Prostate gland (tissue), 2 donors: Measurements from ENCODE around the gene TCERG1L.

Source experiments
- CTCF ChIP-seq, 4 experiments: fragments of 200-600 bp in 2 of 4; fragments of 450-650 bp in 2 of 4; sonication (generic) in 2 of 4; IDR thresholded peaks; 1 replicate in 3 of 4; 2 replicates in 1 of 4; pipeline ENCODE4 v1.5.1; 2016 to 2019; ENCODE audit warnings: antibody characterized with exemption in 4 of 4, mild to moderate bottlenecking in 2 of 4, moderate library complexity in 2 of 4
- POLR2A ChIP-seq: fragments of 450-650 bp; IDR thresholded peaks from one replicate; pipeline ENCODE4 v1.6.1; 2016; ENCODE audit warnings: antibody characterized with exemption, mild to moderate bottlenecking
- POLR2AphosphoS5 ChIP-seq: sonication (generic); formaldehyde crosslinking; IDR thresholded peaks from one replicate; pipeline ENCODE4 v1.6.1; 2017; ENCODE audit warnings: antibody characterized with exemption

DNA sequence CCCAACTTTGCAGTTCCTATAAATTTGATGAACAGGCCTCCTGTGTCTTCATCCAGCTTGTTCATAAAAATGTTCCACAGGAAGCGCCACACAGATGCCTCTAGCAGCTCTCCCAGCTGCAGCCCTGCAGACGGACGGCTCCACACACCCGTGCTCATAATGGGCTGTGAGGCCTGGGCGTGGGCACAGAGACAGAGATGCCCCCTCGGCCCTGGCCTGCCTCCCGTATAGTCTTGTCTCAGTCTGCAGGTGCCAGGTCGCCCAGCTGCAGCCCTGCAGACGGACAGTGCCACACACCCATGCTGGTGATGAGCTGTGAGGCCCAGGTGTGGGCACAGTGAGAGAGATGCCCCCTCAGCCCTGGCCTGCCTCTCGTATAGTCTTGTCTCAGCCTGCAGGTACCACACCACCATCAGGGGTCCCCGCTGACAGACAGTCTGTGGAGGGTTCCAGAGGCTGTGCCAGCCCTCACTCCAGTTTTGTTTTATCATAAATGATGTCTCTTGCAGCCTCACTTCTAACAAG is 189.9 kb downstream of the TCERG1L start:
- TF ChIP-seq POLR2A (no peak), CTCF (IDR thresholded peaks at IDR 0.05) (no peak), POLR2AphosphoS5 (no peak)
